Measurements from ENCODE around the gene MRGPRX4. TPM values are rescaled to one million over a fixed set of nuclear protein-coding genes. Genes with fewer than 3 reads are reported as not detected.

MRGPRX4 gene
- total and polyA plus RNA-seq, 2 donors (not counting 3 experiments of a cell fraction or from before 2014, with no cell fraction given): not detected

DNA sequence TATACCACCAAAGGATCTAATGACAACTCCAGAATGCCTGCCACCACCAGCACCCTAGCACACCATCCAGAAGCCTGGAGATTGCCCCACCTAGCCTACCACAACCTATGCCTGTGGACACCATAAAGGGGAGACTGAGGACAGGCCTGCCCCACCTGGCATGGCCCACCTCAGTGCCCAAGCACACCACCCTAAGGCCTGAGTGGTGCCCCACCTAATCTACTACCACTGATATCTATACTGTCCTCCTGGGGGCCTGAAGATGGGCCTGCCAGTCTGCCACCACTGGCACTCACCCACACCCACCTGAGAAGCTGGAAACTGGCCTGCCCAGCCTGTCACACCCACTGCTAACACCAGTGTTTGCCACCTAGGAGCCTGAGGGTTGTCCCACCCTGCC lies 32.1 kb downstream of the MRGPRX4 start:
- BruUV-seq (replicated peaks): no TSS peak
- no peak overlapping the region for H3K4me3 ChIP-seq (replicated peaks in 1 of 3; ENCODE audit: insufficient read depth in 1 of 3, low read depth in 1 of 3, low read length in 3 of 3)
- H3K4me1 ChIP-seq (ENCODE audit: control insufficient read depth, extremely low read depth, insufficient read depth, low read length): no peaks in the 10 kb centered on the region
- intact Hi-C loops (cut with micrococcal nuclease) (no loop called here), dilution Hi-C loops (cut with MboI; ENCODE audit: extremely low pct_ligation_motif_present, low sequenced_read_pairs) (no loop called here)
- no peaks in the 10 kb centered on the region for H4K20me1 ChIP-seq (replicated peaks; ENCODE audit: control insufficient read depth, extremely low read depth, insufficient read depth, low read length)
- FAIRE-seq: no peak
- CTCF ChIA-PET: interaction anchor here (1.3 to 4.1 kb wide), 7 partner anchors 14 to 474 kb away, joined by 4 to 111 read pairs (median 9); no protein-coding TSS in a partner anchor
- no peaks in the 10 kb centered on the region for H3K79me2 ChIP-seq (ENCODE audit: control insufficient read depth, insufficient read depth, low read length)
- peaks cover 6 to 12% of the 10 kb centered on the region in 2 experiments for H3K27me3 ChIP-seq (ENCODE audit: control insufficient read depth in 2 of 2, insufficient read depth in 2 of 2, low read length in 2 of 2)
- POLR2A ChIA-PET: no interaction called here
- no peak overlapping the region for H3K27ac ChIP-seq (ENCODE audit: insufficient read depth, low read depth, low read length)
- no peak for TF ChIP-seq POLR2AphosphoS5 (IDR thresholded peaks at IDR 0.05; ENCODE audit: insufficient read depth, low read depth, low read length)
- no peak for TF ChIP-seq POLR2A (IDR thresholded peaks at IDR 0.05; ENCODE audit: low read depth, low read length)
- TF ChIP-seq MAX (IDR thresholded peaks at IDR 0.05; ENCODE audit: insufficient read depth, insufficient read length): no peak
- TF ChIP-seq MYC (IDR thresholded peaks at IDR 0.05; ENCODE audit: low read depth, low read length): no peak
- no peak for TF ChIP-seq GATA2 (IDR thresholded peaks at IDR 0.05; ENCODE audit: insufficient read depth, insufficient read length, low read depth, low read length)
- no peak for TF ChIP-seq CTCF (IDR thresholded peaks at IDR 0.05; ENCODE audit: extremely low read depth in 1 of 2, insufficient read depth in 1 of 2, low read depth in 1 of 2, low read length in 2 of 2)
- no peak for TF ChIP-seq JUN (IDR thresholded peaks at IDR 0.05; ENCODE audit: borderline replicate concordance, insufficient read depth, insufficient read length, low read depth)
- no peak for TF ChIP-seq EZH2 (IDR thresholded peaks at IDR 0.05; ENCODE audit: borderline replicate concordance, low read depth, low read length, severe bottlenecking)
- TF ChIP-seq FOS (IDR thresholded peaks at IDR 0.05; ENCODE audit: borderline replicate concordance, insufficient read depth, low read length): no peak
- H3K9ac ChIP-seq (replicated peaks; ENCODE audit: extremely low read depth, insufficient read depth, low read length): no peak overlapping the region
- no peaks in the 10 kb centered on the region for H3K9me3 ChIP-seq (replicated peaks; ENCODE audit: control insufficient read depth, insufficient read depth, low read length)
- H3K36me3 ChIP-seq (ENCODE audit: control insufficient read depth in 2 of 2, extremely low read depth in 1 of 2, insufficient read depth in 2 of 2, low read length in 2 of 2): no peaks in the 10 kb centered on the region
- H3K4me2 ChIP-seq (ENCODE audit: insufficient read depth, low read length): no peak overlapping the region
- H3K9me1 ChIP-seq (replicated peaks; ENCODE audit: control insufficient read depth, extremely low read depth, insufficient read depth, low read length): no peaks in the 10 kb centered on the region
- no peak overlapping the region for H2AFZ ChIP-seq (ENCODE audit: low read depth, low read length)
- no peak for DNase-seq (ENCODE audit: low read depth, low spot score)

Data from endothelial cell of umbilical vein (primary cell).